ENCODE results near the gene VPS9D1.
"Not testable (repeated sequence)": the region's sequence is repeated elsewhere in the genome, so short reads cannot be mapped to it uniquely, and the experiment has no call there.

The VPS9D1 gene

DNA sequence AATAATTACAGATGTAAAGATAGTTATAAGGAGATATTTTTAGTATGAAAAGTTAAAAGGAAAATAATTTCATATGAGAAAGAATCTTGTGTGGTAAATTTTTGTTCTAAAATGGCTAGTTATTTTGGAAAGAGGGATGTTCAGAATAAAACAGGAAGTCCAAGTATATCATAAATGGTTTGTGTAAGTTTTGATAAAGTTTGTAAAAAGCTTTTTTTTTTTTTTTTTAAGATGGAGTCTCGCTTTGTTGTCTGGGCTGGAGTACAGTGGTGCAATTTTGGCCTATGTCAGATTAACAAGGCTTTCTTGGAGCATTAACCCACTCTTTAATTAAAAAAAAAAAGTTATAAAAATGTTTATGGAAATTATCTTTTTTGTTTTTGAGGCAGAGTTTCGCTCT is 42.4 kb downstream of the VPS9D1 start:
- DNase-seq (ENCODE audit: low spot score): no peak
- TF ChIP-seq, protein P1, sequence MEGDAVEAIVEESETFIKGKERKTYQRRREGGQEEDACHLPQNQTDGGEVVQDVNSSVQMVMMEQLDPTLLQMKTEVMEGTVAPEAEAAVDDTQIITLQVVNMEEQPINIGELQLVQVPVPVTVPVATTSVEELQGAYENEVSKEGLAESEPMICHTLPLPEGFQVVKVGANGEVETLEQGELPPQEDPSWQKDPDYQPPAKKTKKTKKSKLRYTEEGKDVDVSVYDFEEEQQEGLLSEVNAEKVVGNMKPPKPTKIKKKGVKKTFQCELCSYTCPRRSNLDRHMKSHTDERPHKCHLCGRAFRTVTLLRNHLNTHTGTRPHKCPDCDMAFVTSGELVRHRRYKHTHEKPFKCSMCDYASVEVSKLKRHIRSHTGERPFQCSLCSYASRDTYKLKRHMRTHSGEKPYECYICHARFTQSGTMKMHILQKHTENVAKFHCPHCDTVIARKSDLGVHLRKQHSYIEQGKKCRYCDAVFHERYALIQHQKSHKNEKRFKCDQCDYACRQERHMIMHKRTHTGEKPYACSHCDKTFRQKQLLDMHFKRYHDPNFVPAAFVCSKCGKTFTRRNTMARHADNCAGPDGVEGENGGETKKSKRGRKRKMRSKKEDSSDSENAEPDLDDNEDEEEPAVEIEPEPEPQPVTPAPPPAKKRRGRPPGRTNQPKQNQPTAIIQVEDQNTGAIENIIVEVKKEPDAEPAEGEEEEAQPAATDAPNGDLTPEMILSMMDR (IDR thresholded peaks at IDR 0.05; ENCODE audit: extremely low read depth, missing control alignments): no peak

DNA sequence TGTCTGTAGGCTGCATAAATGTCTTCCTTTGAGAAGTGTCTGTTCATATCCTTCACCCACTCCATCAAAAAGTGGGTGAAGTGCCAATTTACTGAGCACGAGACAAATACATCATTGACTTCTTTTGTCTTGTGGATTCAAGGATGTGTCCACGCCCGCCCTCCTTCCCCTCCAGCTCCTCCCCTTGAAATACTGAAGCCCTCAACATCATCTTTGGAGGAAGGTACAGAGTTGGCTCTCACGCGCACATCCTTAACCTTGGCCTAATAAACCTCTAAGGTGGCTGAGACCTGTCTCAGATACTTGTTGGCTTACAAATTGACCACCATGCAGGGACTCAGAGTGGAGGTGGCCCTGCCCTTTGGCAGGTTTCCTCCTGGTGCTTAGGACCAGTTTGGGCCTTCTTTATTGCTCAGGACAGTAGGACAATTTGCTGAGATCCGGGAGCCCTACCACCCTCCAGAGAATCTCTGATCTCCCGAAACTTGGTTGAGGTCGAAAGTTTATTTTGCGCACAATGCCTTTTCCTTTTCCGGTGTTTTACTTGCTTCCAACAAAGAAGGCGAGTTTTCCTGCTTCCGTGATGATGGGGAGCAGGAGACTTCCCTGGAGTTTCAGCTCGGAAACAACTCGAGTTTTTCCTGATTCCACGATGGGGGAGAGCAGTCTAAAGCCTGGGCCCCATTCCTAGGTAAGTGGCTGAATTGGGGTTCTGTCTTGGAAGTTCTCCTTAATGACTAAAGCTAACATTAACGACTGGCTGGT is 48.3 kb downstream of the VPS9D1 start:
- DNase-seq (ENCODE audit: low spot score): no peak
- TF ChIP-seq, protein P1 (IDR thresholded peaks at IDR 0.05; ENCODE audit: extremely low read depth, missing control alignments): no peak

- DNase-seq (ENCODE audit: low spot score): not testable (repeated sequence)
Measured at GRCh38 chr16:89671565-89671964, 49.1 kb downstream of the VPS9D1 start.

DNA sequence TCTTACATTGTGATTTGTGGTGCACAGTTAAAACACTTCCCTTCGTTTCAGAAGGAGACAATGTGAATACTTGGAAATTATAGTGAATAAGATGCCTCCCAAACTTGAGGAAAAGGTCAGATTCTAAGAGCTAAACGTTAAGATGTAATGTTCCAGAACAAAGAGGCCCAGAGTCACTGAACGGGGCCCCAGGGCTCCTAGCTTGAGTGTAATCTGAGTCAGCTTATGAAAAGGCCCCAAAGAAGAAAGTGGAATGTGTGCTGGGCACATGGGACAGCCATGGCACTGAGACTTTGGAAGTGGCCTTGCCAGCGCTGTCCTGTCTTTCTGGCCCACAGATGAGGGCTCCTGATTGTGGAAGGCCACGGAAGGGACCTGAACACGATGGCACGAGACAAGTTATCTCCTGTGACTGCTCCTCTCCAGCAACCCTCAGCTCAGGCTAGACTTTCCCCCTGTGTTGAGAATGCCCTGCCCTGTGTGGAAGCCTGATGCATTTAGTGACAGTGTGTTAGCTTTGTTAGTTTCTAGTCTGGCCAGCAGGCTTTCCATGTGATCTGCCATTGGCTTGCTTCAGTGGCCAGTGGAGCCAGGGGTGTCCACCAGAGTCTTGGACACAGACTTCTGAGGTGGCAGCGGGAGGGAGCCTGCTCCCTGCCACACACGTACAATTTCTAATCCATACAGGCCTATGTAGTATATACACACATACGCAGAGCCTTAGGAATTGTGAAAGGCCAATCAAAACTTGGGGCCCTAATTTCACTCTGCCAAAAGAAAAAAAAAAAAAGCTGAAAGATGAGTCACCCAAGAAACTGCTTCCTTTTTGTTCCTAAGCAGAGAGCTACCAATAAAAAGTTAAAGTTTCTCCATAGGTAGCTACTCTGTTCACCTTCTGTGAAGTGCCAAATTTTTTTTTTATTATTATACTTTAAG is 49.9 kb downstream of the VPS9D1 start:
- no peak for DNase-seq (ENCODE audit: low spot score)

GRCh38 chr16:89669755-89670154 is 50.9 kb downstream of the VPS9D1 start:
- TF ChIP-seq, protein P1 (IDR thresholded peaks at IDR 0.05; ENCODE audit: extremely low read depth, missing control alignments): no peak
- DNase-seq (ENCODE audit: low spot score): no peak

More for the DNA sequence above, 49.9 kb downstream of the VPS9D1 start:
- TF ChIP-seq, protein P1 (IDR thresholded peaks at IDR 0.05; ENCODE audit: extremely low read depth, missing control alignments): no peak

- TF ChIP-seq, protein P1 (IDR thresholded peaks at IDR 0.05; ENCODE audit: extremely low read depth, missing control alignments): no peak
- DNase-seq (ENCODE audit: low spot score): no peak
Measured at GRCh38 chr16:89668790-89669158, 51.9 kb downstream of the VPS9D1 start.

GRCh38 chr16:89667633-89668032 is 53.1 kb downstream of the VPS9D1 start:
- DNase-seq (ENCODE audit: low spot score): no peak
- TF ChIP-seq, protein P1 (IDR thresholded peaks at IDR 0.05; ENCODE audit: extremely low read depth, missing control alignments): no peak

DNA sequence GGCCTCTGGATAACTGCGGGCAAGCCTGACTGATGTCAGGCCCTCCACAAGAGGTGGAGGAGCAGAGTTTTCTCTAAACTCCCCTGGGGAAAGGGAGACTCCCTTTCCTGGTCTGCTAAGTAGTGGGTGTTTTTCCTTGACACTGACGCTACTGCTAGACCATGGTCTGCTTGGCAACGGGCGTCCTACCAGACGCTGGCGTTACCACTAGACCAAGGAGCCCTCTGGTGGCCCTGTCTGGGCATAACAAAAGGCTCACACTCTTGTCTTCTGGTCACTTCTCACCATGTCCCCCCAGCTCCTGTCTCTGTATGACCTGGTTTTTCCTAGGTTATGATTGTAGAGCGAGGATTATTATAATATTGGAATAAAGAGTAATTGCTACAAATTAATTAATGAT is 53.7 kb downstream of the VPS9D1 start:
- not testable (repeated sequence) for DNase-seq (ENCODE audit: low spot score)

DNA sequence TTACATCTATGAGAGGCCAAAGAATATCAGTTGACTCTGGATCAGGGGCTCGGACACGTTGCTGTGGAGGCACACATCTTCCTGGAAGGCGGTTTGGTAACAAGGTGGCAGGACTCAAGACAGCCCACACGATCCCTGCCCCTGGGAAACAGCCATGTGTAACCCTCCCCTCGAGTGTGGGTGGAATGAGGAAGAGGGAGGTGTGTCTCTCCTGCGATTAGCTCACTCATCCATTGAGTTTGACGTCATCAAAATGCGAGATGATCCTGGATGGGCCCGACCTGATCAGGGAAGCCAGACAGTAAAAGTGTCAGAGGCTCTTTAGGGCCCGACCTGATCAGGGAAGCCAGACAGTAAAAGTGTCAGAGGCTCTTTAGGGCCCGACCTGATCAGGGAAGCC is 56.5 kb downstream of the VPS9D1 start:
- not testable (repeated sequence) for DNase-seq (ENCODE audit: low spot score)
